Muscle layer of duodenum (tissue), 2 donors: ENCODE measurements around the gene ADARB1.

Experiments used
- H3K27ac ChIP-seq: one replicate; pipeline ENCODE4 v1.7.0; 2013; ENCODE audit warnings: mild to moderate bottlenecking, low read length
- H3K27me3 ChIP-seq: one replicate; pipeline ENCODE4 v1.7.0; 2013; ENCODE audit warnings: low read depth, mild to moderate bottlenecking, control low read depth, low read length
- H3K36me3 ChIP-seq, 2 donors: one replicate each; pipeline ENCODE4 v1.7.0; 2013; ENCODE audit warnings: low read length in 2 of 2, control low read depth in 1 of 2, mild to moderate bottlenecking in 1 of 2; ENCODE audit not compliant: insufficient read depth in 2 of 2, control insufficient read depth in 1 of 2
- H3K4me1 ChIP-seq, 2 donors: one replicate each; pipeline ENCODE4 v1.7.0; 2013; ENCODE audit warnings: low read length in 2 of 2, mild to moderate bottlenecking in 2 of 2, control low read depth in 1 of 2, moderate library complexity in 1 of 2; ENCODE audit not compliant: insufficient read depth in 2 of 2, control insufficient read depth in 1 of 2
- H3K4me3 ChIP-seq, 2 donors: one replicate each; pipeline ENCODE4 v1.7.0; 2013; ENCODE audit warnings: low read length in 2 of 2, low read depth in 1 of 2, mild to moderate bottlenecking in 1 of 2
- H3K9me3 ChIP-seq, 2 donors: one replicate each; pipeline ENCODE4 v1.7.0; 2013; ENCODE audit warnings: low read length in 2 of 2, control low read depth in 1 of 2, mild to moderate bottlenecking in 1 of 2; ENCODE audit not compliant: control insufficient read depth in 1 of 2
- donor health status: healthy.

ADARB1 gene

DNA sequence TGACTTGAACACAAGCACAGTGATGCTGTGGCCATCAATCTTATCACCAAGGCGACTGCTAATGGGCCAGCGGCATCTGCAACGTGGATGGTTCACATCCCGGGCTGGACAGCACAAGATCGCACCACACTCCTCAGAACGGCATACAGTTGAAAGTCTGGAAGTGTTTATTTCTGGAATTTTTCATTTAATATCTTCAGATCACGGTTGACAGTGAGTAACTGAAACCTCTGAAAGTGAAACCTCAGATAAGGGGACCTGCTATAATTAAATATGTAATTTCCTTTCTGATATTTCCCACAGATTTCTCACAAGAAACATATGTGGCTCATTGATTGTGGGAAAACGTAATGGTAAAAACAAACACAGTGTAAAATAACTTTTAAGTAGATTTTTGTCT lies 129.6 kb downstream of the ADARB1 start:
- H3K4me3 ChIP-seq, result no peak overlapping the region
- peaks cover 5 to 17% of the 10 kb centered on the region in 2 donors for H3K36me3 ChIP-seq
- H3K27me3 ChIP-seq, result no peaks in the 10 kb centered on the region
- H3K4me1 ChIP-seq, result no peaks in the 10 kb centered on the region
- H3K27ac ChIP-seq, result no peak overlapping the region
- no peaks in the 10 kb centered on the region for H3K9me3 ChIP-seq

DNA sequence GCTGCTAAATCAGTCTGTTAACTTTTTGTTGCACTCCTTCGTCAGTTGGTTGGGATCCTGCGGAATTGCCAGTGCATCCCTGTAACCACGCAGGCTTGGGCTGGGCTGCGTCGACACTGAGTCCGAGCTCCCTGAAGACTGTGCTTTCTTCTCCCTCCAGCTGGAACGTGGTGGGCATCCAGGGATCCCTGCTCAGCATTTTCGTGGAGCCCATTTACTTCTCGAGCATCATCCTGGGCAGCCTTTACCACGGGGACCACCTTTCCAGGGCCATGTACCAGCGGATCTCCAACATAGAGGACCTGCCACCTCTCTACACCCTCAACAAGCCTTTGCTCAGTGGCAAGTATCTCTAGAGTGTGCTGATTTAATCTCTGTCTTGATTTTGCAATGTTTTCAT lies 130.0 kb downstream of the ADARB1 start:
- no peaks in the 10 kb centered on the region for H3K9me3 ChIP-seq
- no peaks in the 10 kb centered on the region for H3K4me1 ChIP-seq
- H3K36me3 ChIP-seq, result peaks cover 5 to 17% of the 10 kb centered on the region in 2 donors
- H3K27me3 ChIP-seq, result no peaks in the 10 kb centered on the region
- H3K27ac ChIP-seq, result no peak overlapping the region
- no peak overlapping the region for H3K4me3 ChIP-seq

DNA sequence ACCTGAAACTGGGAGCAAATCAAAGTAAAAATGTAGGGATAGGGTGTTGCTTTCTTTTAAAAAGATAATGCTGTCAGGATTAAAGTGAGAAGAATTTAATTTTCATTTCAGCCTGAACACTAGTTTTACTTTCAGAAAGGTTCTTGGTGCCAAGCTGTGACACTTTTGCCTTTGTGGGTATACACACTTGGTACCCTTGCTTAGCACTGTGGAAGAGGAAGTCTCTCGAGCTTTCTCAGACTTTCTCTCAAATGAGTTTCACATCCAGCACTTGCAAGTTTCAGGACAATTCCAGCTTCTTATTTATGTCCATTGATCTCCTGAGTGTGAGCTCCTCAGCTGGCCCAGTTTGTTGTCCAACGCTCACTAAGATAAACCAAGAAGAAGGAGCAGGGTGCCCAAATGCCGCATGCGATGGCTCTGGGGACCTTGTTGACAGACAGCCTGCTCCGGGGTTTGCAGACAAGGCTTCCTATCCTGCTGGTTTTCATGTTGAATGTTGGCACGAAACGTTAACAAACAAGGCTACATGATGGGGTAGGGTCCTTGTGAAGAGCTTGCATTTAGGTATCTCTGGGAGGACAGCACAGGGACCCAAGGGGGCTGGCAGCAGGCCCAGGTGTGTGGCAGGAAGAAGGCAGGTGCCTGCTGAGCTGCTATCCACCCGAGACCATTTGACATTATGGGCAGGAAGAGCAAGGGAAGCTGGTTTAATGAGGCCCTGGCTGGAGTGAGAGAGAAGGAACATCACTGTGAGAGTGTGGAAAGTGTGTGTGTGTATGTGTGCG lies 133.7 kb downstream of the ADARB1 start:
- H3K27me3 ChIP-seq, result no peaks in the 10 kb centered on the region
- no peak overlapping the region for H3K4me3 ChIP-seq
- no peaks in the 10 kb centered on the region for H3K4me1 ChIP-seq
- no peak overlapping the region for H3K27ac ChIP-seq
- no peaks in the 10 kb centered on the region for H3K9me3 ChIP-seq
- peaks cover 5 to 29% of the 10 kb centered on the region in 2 donors for H3K36me3 ChIP-seq

DNA sequence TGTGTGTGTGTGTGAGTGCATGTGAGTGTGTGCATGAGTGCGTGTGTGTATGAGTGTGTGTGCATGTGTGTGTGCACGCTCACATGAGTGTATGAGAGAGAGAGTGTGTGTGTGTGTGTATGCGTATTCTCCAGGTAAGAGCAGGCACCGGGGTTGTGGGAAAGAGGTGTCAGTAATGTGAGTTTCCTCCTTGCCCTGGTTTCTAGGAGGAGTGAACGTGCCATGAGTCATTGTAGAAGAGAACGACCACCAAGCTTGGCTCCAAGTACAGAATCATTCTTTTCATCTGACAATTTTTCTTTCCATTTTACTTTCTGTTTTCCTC lies 134.2 kb downstream of the ADARB1 start:
- no peaks in the 10 kb centered on the region for H3K27me3 ChIP-seq
- H3K36me3 ChIP-seq, result peaks cover 5 to 29% of the 10 kb centered on the region in 2 donors
- H3K9me3 ChIP-seq, result no peaks in the 10 kb centered on the region
- H3K27ac ChIP-seq, result no peak overlapping the region
- no peaks in the 10 kb centered on the region for H3K4me1 ChIP-seq
- H3K4me3 ChIP-seq, result no peak overlapping the region

DNA sequence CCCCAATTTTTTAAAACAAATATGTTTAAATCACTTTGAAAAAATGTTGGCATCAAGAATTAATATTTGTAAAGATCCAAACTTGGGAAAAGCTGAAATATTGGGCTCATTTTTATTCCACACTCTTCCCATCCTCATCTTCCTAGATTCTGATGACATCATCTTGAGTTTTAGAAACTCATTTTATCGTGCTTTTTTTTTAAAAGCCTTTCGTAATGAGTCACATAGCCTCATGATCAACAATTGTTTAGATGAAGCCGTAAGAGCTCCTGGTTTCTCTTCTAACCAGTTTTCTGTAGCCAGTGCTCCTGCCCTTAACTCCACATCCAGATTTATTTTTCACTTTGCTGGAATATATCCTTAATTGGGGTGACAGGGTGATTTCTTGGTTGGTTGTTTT lies 134.7 kb downstream of the ADARB1 start:
- Histone ChIP-seq H3K4me3 (no peak overlapping the region), H3K9me3 (no peaks in the 10 kb centered on the region), H3K4me1 (no peaks in the 10 kb centered on the region), H3K36me3 (peaks cover 5 to 29% of the 10 kb centered on the region in 2 donors), H3K27ac (no peak overlapping the region), H3K27me3 (no peaks in the 10 kb centered on the region)

DNA sequence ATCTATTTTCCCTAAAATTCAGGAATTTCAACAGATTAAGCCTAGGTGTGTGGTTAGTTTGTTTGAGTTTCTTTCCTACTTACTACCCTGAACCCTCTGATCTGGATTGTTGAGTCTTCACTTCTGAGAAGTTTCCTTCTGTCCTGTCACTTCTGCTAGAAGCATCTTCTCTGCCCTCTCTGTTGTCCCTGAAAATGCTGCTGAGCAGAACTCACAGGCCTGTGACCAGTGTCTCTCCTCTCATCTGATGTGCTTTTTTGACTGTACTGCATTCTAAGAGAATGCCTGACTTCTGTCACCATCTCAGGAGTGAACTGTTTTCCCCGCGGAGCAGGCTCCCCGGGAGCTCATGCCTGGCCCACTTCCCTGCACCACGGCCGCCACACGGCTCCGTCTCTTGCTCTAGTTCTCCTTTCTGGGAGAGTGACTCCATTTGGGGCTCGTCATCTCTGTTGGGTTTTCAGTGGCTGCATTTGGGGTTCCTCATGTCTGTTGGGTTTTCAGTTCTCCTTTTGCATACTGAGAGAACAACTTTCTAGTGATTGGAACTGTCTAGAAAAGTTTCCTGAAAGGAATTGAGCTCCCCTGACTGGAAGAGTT lies 135.4 kb downstream of the ADARB1 start:
- Histone ChIP-seq H3K36me3 (peaks cover 0 to 26% of the 10 kb centered on the region in 2 donors), H3K4me3 (no peak overlapping the region), H3K9me3 (no peaks in the 10 kb centered on the region), H3K27me3 (no peaks in the 10 kb centered on the region), H3K27ac (no peak overlapping the region), H3K4me1 (no peaks in the 10 kb centered on the region)

DNA sequence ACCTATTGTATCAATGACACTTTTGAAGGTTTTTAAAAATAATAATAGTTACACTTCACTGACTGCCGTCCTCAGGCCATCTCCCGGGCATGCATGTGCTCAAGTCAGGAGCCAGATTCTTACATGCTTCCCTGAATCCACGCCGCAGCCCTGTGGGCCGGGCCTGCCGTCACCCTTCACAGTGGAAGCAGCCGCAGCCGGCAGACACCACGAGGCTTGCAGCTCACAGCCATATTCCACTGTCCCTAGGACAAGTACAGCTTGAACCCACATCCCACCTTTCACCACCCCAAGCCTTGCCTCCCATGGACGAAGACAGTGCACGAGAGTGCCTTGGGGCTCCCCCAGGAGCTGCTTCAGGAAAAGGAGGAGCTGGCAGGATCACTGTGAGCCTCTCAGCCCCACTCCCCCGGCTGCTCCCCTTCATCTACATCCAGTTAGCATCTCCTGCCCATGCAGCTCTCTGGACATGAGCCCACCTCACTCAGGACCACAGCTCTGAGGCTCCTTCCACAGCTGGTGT lies 136.1 kb downstream of the ADARB1 start:
- Histone ChIP-seq H3K36me3 (peaks cover 0 to 24% of the 10 kb centered on the region in 2 donors), H3K4me1 (no peaks in the 10 kb centered on the region), H3K27ac (no peak overlapping the region), H3K9me3 (no peaks in the 10 kb centered on the region), H3K27me3 (no peaks in the 10 kb centered on the region), H3K4me3 (no peak overlapping the region)

DNA sequence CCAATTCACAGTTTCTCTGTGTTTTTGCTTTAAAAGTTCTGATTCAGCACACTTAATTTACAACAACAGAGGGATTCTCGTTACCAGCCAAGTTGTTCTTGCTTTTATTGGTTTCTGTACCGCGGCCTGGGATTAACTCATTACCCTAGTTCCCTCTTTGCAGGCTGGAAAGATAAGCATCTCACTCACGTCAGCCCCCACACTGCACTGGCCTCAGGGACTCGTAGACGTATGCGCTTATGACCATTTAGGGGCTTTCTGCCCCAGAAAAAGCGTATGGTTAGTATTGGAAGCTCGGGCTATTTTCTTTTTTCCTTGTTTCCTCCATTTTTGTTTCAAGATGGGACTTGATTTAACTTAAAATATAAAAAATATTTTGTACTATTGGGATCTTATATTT lies 137.3 kb downstream of the ADARB1 start:
- Histone ChIP-seq H3K27ac (no peak overlapping the region), H3K4me1 (no peaks in the 10 kb centered on the region), H3K4me3 (no peak overlapping the region), H3K9me3 (no peaks in the 10 kb centered on the region), H3K27me3 (no peaks in the 10 kb centered on the region), H3K36me3 (peaks cover 0 to 24% of the 10 kb centered on the region in 2 donors)

DNA sequence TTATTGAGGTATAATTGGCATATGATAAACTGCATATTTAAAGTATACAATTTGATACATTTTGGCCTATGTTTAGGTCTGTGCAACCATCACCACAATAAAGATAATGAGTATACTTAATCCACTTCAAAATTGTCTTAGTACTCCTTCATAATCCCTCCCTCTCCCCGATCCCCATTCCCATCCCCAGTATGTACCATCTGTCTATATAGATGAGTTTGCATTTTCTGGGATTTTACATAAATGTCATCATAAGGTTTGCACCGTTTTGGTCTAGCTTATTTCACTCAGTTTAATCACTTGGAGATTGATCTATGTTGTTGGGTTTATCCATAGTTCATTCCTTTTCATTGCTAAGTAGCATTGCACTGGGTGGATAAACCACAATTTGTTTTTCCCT lies 139.0 kb downstream of the ADARB1 start:
- Histone ChIP-seq H3K4me1 (no peaks in the 10 kb centered on the region), H3K27me3 (no peaks in the 10 kb centered on the region), H3K36me3 (peaks cover 0 to 25% of the 10 kb centered on the region in 2 donors), H3K27ac (no peak overlapping the region), H3K9me3 (peaks cover 2 to 3% of the 10 kb centered on the region in 2 donors), H3K4me3 (no peak overlapping the region)

DNA sequence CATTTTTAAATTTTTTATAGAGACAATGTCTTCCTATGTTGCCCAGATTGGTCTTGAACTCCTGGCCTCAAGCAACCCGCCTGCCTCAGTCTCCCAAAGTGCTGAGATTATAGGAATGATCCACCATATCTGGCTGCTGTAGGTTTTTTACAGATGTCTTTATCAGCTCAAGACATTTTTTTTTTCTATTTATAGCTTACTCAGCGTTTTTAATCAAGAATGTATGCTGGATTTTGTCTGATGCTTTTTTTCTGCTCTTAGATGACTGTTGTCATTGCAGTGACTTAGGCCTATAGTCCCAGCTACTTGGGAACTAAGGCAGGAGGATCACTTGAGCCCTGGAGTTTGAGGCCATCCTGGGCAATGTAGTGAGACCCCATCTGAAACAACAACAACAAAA lies 140.8 kb downstream of the ADARB1 start:
- no peaks in the 10 kb centered on the region for H3K4me1 ChIP-seq
- H3K4me3 ChIP-seq, result no peak overlapping the region
- H3K27ac ChIP-seq, result no peak overlapping the region
- peaks cover 2 to 3% of the 10 kb centered on the region in 2 donors for H3K9me3 ChIP-seq
- peaks cover 0 to 26% of the 10 kb centered on the region in 2 donors for H3K36me3 ChIP-seq
- H3K27me3 ChIP-seq, result no peaks in the 10 kb centered on the region

DNA sequence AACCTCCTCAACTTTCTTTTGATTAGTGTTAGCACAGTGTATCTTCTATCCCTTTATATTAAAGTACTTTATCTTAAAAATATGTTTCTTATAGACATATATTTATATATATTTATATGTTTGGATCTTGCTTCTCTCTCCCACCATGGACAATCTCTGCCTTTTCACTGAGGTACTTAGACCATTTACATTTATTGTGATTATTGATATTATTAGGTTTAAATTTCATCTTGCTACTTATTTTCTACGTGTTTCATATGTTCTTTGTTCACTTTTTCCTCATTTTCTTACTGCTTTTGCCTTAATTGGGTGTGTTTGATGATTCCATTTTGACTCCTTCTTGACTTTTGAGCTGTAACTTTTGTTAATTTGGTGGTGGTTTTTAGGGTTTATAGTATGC lies 142.6 kb downstream of the ADARB1 start:
- Histone ChIP-seq H3K27me3 (no peaks in the 10 kb centered on the region), H3K27ac (no peak overlapping the region), H3K4me1 (no peaks in the 10 kb centered on the region), H3K9me3 (peaks cover 2 to 3% of the 10 kb centered on the region in 2 donors), H3K4me3 (no peak overlapping the region), H3K36me3 (peaks cover 13 to 38% of the 10 kb centered on the region in 2 donors)
